GM20431 (cell line): ENCODE data around the gene CHGA.

Source experiments
- in situ Hi-C: fragments of 300-500 bp; cut with MseI, MboI; formaldehyde crosslinking; loops from one replicate; pipeline ENCODE4 v1.15.0; 2020; ENCODE audit warnings: low sequenced_read_pairs; ENCODE audit not compliant: unreplicated experiment

Gene CHGA

GRCh38 chr14:92928961-92929688, 6.2 kb downstream of the CHGA start:
- in situ Hi-C loops, result no loop called here

GRCh38 chr14:92929689-92930608, 7.0 kb downstream of the CHGA start:
- in situ Hi-C loops, result no loop called here

- in situ Hi-C loops, result no loop called here
Observed at GRCh38 chr14:92930737-92931602, 8.0 kb downstream of the CHGA start.

- in situ Hi-C loops, result no loop called here
Observed at GRCh38 chr14:92931681-92932447, 8.9 kb downstream of the CHGA start.

GRCh38 chr14:92932448-92933395, 9.8 kb downstream of the CHGA start:
- in situ Hi-C loops, result no loop called here

- in situ Hi-C loops, result no loop called here
Observed at GRCh38 chr14:92933481-92933880, 10.5 kb downstream of the CHGA start.

GRCh38 chr14:92934196-92935085, 11.5 kb downstream of the CHGA start:
- in situ Hi-C loops, result no loop called here

- in situ Hi-C loops, result no loop called here
Observed at GRCh38 chr14:92935446-92935845, 12.5 kb downstream of the CHGA start.

- in situ Hi-C loops, result no loop called here
Observed at GRCh38 chr14:92936085-92936484, 13.1 kb downstream of the CHGA start.

GRCh38 chr14:92937051-92937937, 14.3 kb downstream of the CHGA start:
- in situ Hi-C loops, result no loop called here

GRCh38 chr14:92938235-92938875, 15.4 kb downstream of the CHGA start:
- in situ Hi-C loops, result no loop called here

- in situ Hi-C loops, result no loop called here
Observed at GRCh38 chr14:92938890-92939671, 16.1 kb downstream of the CHGA start.

GRCh38 chr14:92939699-92940098, 16.7 kb downstream of the CHGA start:
- in situ Hi-C loops, result no loop called here

GRCh38 chr14:92940543-92940942, 17.6 kb downstream of the CHGA start:
- in situ Hi-C loops, result no loop called here

GRCh38 chr14:92941531-92941930, 18.6 kb downstream of the CHGA start:
- in situ Hi-C loops, result no loop called here
